ENCODE results near the gene DPP3.

- TF ChIP-seq CTCF (IDR thresholded peaks at IDR 0.05): no peak
- TF ChIP-seq POLR2A (IDR thresholded peaks at IDR 0.05): no peak
- no peak for TF ChIP-seq POLR2AphosphoS5 (IDR thresholded peaks at IDR 0.05)
These were observed 679 bp upstream of the DPP3 start for GRCh38 chr11:66479394-66480116.

All from suprapubic skin (tissue), 4 donors.